A204.1 (cell line): ENCODE results near the gene REG3A.

Experiments
- FAIRE-seq: peaks from 2 replicates; lab custom pipeline; 2012; peaks lifted over from hg19 to GRCh38; lab: Jason Lieb, UNC

Gene REG3A

GRCh38 chr2:79120194-79120713 is 39.3 kb downstream of the REG3A start, which contains the start of gene REG1A:
Gene REG1A (plus strand): TSS chr2:79120488. CDS start chr2:79120862, 374 bp downstream.
- FAIRE-seq: no peak

GRCh38 chr2:79116997-79117928 is 42.3 kb downstream of the REG3A start:
- no peak for FAIRE-seq

- FAIRE-seq: no peak
These were observed 44.6 kb downstream of the REG3A start for GRCh38 chr2:79114797-79115494.

- FAIRE-seq: no peak
These were observed 47.3 kb downstream of the REG3A start for GRCh38 chr2:79112269-79112668.
